Cardiac septum (tissue), 1 donor: ENCODE data around the gene TGIF1. TPM values are rescaled to one million over a fixed set of nuclear protein-coding genes. Genes with fewer than 3 reads are reported as not detected.
"Not testable (repeated sequence)": the region's sequence is repeated elsewhere in the genome, so short reads cannot be mapped to it uniquely, and the experiment has no call there.

Source experiments
- DNase-seq: peaks from one replicate; pipeline ENCODE4 v3.0.0-alpha.2; 2020; ENCODE audit warnings: low spot score
- intact Hi-C: fragments of 100-400 bp; cut with DNase I; formaldehyde crosslinking; loops from one replicate; pipeline ENCODE4 v1.14.0; 2022
- total RNA-seq: library from RNA; stranded (reverse); fragmentation: NEBNext Ultra II Directional; extraction: Animal tissue kit (Norgen Biotek cat#: 25700); gene quantifications from one replicate; pipeline ENCODE4 v1.2.1, GENCODE V29; 2021
- donor health status: DM: no; HTN: no; CAD: no.

The TGIF1 gene
- total RNA-seq, 1 donor from 2014 or later, result 10.8 TPM

DNA sequence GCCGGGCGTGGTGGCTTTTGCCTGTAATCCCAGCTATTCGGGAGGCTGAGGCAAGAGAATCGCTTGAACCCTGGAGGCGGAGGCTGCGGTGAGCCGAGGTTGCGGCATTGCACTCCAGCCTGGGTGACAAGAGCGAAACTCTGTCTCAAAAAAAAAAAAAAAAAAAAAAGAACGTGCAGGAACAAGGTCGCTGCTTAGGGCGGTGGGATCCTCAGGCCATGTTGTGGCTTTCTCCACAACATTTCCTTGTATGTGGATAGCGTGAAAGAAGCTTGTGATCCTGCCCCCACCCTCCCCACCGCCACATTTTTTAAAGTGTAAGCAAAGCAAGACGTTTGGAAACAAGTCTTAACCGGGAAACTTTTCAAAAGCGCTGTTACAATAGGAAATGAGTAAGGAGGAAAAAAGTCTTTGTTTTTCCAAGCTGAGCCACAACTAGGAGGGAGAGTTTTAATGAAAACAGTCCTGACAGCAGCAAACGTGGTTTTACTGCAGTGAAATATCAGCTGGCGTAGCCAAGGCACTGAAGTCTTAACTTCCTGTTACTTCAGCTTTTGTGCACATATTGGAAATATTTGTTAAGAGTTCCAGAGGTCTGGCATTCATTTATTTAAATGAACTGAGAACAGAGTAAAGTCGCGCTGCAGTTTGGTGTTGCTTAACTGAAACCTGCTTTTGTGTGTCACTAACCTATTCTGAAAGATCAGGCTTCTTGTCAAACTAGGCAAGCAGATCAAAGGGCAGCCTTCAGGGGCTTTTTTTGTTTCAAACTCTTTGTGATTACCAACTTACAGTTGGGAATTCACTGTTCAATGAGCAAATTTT, 3.8 kb downstream of the TGIF1 start:
- intact Hi-C loops, result loop anchor here (1.0 to 10.0 kb wide), 5 partner anchors 141 to 479 kb away; partner anchors contain the start of gene MYL12B
- DNase-seq, result no peak

DNA sequence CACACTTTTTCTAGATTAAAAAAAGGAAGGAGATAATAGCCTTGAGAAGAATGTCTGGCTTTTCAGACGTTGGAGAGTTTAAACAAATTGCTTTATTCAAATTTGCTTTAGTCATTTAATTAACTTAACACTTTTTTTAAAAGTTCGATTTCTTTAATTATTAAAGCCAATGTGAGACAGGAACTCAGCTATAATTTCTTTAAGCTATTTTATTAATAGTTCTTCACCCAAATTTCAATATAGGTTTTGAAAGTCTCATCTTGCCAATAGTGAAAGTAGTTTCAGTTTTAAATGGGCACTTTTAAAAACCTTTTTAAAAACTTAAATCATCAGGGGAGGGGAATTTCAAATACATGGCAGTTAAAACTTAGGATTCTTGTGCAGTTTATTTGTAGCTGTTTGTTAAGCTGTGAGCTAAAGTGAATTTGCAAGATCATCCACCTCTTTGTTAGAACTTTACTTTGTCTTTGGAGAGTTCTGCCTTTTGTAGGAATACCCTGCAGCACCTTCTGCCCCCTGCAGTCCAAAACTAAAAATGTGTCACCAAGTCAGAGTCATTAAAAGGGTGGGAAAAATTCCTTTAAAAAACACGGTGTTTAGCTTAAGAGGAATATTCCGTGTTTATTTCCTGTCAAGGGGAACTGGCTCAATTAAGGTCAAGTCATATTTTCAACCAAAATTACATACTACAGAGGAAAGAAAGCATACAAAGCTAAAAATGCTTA, 4.6 kb downstream of the TGIF1 start:
- intact Hi-C loops, result loop anchor here (1.0 to 10.0 kb wide), 5 partner anchors 140 to 480 kb away; partner anchors contain the start of gene MYL12B
- no peak for DNase-seq

DNA sequence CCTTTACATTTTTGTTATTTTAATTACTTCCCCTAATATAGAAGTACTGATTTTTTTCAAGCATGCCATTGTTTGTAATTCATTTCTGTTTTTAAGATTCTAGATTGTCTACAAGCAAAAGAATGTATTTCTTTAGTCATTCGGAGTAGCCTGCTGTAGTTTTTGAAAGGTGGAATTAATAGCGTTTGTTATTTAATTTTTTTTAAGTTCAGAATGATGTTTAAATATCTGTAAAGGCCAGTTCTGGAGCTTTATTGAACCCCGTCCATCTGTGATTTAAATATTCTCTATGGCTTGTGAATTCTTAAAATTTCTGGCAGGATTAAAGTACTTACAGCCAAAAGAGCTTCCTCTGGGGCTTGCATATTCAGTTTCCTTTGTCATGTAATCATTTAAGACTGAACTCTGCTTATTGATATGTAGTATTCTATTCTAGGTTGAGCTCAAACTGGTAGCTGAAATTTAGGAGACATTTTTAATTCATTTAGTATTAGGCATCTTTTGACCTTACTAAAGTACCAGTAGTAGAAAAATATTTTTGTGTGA, 5.2 kb downstream of the TGIF1 start:
- intact Hi-C loops, result loop anchor here (10.0 kb wide), 1 partner anchor 480 kb away; no protein-coding TSS in a partner anchor
- no peak for DNase-seq

DNA sequence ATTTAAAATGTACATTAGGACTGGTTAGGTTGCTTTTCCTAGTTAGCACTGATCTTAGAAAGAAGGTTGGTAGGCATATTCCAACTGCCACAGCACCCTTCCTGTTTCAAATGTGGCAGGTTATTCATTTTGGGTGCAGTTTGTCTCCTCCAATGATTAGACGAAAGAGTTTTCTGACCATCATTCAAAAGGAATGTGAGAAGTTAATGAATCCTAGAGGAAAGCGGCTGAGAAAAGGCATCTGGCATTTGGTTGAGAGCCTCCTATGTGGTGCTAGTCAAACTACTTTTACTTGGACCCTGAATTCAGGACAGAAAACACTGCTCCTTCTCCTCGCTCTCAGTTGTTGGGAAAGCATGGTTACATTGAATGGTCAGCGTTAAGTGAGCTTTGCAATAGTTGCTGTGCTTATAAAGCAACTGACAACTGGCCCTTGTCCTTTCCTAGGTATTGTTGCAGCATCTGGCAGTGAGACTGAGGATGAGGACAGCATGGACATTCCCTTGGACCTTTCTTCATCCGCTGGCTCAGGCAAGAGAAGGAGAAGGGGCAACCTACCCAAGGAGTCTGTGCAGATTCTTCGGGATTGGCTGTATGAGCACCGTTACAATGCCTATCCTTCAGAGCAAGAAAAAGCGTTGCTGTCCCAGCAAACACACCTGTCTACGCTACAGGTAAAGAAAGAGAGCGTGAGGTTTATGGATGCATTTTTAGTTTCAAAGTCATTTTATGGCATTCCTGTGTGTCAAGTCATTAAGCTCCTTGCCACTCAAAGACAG, 6.1 kb downstream of the TGIF1 start:
- intact Hi-C loops, result loop anchor here (10.0 kb wide), 1 partner anchor 481 kb away; no protein-coding TSS in a partner anchor
- DNase-seq, result no peak

DNA sequence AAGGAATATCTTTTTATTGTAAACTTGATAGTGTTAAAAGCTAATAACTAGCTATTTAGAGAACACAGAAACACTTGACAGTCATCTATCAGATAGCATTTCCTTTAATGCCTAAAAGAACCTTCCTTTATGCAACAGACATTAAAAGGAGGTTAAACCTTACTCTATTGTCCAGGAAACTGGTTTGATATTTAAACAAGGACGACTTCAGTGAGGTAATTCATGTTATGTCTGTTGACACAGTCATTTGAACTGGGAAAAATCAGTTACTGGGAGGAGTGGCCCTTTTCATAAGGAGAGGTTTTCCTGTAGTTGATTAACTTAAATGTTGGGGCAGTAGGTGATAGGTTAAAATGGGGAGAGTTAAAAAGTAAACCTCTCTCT, 6.7 kb downstream of the TGIF1 start:
- DNase-seq, result no peak
- intact Hi-C loops, result loop anchor here (10.0 kb wide), 1 partner anchor 482 kb away; no protein-coding TSS in a partner anchor

DNA sequence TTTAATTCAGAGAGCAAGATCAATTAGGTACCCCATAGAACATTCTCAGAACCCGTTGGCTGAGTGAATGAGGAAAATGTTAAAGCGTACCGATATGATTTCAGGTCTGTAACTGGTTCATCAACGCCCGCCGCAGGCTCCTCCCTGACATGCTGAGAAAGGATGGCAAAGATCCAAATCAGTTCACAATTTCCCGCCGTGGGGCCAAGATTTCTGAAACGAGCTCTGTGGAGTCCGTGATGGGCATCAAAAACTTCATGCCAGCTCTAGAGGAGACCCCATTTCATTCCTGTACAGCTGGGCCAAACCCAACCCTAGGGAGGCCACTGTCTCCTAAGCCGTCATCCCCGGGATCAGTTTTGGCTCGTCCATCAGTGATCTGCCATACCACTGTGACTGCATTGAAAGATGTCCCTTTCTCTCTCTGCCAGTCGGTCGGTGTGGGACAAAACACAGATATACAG, 7.3 kb downstream of the TGIF1 start:
- intact Hi-C loops, result loop anchor here (10.0 kb wide), 1 partner anchor 482 kb away; no protein-coding TSS in a partner anchor
- DNase-seq, result no peak

DNA sequence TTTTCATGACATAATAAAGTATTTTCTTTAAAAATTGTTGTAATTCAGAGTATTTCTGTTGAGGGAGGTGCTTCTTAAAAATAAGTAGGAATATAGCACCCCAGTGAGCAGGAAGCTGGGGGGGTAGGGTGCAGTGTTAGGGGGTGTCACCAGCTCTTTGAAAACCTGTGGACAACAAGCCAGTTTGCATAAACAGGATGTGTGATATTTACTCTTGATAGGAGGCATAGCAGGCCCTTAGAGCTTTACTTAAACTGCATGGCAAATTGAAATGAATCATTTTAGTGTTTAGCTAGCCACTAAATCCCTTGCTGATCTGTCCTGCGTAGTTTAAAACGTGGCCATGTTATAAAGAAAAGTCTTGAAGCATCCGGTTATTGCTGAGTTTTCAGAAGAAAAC, 8.4 kb downstream of the TGIF1 start:
- intact Hi-C loops, result loop anchor here (10.0 kb wide), 1 partner anchor 484 kb away; no protein-coding TSS in a partner anchor
- DNase-seq, result no peak

DNA sequence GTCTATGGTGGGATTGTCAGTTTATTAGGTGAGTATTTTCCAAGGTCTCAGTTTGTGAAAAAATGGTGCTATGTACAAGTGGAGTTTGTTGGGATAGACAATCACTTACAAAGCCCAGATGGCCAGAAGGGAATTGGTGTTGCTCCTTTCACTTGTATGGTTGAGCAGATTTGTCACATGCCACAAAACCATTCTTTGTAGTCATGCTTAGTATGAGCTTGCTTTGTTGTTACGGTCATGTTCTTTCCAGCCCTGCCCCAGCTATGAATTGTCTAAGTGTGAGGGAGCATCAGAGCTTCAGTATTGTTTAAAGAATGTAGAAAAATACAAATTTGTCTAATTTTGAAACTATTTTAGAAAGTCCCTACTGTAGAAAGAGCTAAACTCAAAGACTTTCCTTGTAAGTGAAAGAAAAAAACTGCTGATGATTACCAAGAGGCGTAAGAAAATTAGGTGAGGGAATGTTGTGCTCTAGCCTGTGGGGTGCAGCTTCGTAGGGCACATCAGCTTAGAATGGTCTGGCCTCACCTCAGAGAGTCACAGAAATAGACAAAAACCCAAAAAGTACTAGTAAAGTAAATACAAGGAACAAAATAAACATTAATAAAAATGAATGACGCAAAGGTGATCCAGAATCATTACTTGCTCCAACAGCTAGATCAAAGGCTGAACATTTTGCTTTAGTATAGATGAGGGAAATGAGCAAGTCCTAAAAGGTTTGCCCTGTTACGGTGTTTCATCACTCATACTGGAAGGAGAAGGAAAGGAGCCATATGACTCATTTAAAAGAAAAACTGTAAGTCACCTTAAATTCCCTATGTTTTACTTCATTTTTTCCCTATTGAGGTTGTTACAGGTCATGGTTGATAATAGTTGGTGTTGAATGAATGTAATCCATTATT, 9.2 kb downstream of the TGIF1 start:
- DNase-seq, result no peak
- intact Hi-C loops, result loop anchor here (10.0 kb wide), 1 partner anchor 484 kb away; no protein-coding TSS in a partner anchor

DNA sequence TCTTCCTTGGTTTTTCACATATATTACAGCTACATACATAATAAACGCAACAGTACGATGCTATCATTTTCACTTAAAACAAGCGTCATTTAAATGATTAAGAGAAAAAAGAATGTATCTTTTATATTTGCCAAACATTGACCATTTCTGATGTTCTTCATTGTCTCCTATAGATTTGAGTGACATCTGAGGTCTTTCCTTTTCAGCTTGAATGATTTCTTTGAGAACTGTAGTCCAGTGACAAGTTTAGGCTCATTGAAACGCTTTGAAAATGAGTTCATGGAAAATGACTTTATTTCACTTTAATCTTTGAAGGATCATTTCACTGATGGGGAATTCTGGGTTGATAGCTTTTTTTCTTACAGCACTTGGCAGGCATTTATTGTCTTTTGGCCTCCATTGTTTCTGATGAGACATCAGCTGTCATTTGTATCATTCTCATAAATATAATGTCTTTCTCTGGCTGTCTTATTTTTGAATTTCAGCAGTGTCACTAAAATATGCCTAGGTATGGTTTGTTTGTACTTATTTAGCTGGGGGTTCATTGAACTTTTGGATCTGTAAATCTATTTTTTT, 10.9 kb downstream of the TGIF1 start:
- intact Hi-C loops, result no loop called here
- no peak for DNase-seq

DNA sequence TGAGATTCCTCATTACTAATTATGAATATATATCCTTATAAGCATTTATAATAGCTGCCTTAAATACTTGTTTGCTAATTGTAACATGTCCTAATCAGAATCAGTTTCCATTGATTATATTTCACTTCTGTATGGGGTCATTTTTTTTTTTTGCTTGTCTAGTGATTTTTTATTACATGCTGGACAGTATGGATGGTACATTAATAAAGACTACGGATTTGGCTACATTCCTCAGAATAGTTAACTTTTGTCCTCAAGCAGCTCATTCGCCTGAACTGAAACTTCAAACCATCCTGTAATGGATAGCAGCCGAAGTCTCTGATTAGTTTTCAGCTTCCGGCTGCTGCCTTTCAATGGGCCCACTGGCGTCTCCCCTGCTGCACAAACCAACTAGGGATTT, 11.7 kb downstream of the TGIF1 start:
- no peak for DNase-seq
- intact Hi-C loops, result no loop called here

DNA sequence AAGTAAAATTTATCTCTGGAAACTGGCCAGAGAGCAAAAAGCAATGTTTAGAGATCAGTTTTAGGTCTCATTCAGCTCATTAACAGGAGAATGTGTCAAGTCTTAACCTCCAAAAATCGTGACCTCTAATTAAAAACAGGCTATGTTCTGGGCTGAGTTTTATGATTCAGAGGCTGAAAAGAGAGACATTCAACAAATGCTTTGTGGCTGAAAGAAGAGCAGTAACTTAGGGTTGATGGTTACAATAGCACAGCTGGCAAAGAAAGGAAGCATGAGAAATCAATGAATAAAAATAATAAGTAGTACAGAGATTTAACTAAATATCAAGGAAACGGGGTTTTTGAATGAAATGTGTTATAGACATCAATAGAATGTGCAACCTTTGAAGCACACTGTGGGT, 13.1 kb downstream of the TGIF1 start:
- intact Hi-C loops, result no loop called here
- DNase-seq, result no peak

DNA sequence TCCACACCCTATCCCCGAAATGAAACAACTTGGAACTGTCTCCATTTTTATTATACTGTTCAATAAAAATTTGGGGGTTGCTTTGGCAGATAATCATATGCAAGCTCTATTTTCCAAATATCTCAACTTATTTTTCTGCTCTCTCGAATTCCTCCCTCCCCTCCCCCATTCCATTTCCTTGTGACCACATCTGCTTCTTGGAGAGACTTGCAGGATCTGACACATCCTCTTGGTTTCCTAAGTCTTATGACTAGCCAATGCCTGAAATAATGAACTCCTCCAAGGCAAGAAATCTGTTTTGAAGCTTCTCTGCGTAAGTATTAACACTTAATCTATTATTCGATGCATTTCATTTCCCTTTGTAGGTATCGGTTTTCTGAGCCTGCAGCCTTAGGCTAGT, 16.1 kb downstream of the TGIF1 start:
- DNase-seq, result no peak
- intact Hi-C loops, result no loop called here

DNA sequence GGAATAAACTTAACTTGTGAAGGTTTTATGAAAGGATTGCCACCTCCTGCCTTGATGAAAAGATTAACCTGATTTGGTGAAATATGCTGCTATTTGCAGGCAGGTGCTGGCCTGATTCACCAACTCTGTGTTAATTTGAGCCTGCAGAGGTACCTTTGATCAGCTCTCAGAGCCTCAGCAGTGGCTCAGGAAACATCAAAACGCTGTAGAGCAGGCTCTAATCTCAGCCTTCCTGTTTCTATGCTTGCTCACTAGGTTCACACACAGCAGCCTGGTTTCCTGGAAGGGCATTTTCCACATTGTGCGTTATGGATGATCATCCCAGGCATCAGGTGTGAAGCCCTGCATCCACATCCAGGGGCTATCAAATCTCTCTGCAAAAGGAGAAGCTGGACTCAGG, 16.9 kb downstream of the TGIF1 start:
- no peak for DNase-seq
- intact Hi-C loops, result no loop called here

DNA sequence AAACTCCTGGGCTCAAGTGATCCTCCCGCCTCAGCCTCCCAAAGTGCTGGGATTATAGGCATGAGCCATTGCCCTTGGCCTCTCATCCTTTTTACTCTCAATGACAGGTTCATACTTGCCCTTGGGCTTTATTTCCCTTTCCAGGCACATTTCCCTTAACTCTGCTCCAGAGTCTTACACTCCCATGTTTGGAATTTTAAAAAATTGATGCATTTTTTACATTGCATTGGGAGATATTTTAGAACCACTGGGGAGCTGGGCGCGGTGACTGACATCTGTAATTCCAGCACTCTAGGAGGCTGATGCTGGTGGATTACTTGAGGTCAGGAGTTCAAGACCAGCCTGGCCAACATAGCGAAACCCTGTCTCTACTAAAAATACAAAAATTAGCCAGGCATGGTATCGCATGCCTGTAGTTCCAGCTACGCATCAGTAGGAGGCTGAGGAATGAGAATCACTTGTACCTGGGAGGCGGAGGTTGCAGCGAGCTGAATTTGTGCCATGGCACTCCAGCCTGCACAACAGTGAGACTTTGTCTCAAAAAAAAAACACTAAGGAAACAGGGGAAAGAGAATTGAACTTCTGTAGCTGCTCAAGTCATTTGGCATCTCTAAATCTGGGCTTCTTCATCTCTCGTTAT, 18.2 kb downstream of the TGIF1 start:
- intact Hi-C loops, result no loop called here
- no peak for DNase-seq

DNA sequence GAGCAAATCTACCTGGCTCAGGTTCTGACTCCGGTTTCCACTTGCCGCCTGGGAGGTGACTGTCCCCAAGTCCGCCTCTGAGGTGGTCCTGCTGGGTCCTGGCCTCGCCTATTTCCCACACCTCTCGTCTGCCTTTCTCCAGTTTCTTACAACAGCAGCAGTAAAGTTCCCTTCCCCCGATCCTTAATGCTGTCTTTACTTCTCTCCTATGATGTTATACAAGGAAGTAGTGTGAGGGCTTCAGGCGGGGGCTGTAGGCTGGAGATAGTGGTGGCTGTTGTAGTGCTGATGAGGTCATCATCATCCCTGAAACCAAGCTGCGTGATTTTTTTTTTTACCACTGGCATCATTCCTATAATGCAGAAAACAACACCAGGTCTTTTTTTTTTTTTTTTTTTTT, 18.9 kb downstream of the TGIF1 start:
- no peak for DNase-seq
- intact Hi-C loops, result no loop called here

DNA sequence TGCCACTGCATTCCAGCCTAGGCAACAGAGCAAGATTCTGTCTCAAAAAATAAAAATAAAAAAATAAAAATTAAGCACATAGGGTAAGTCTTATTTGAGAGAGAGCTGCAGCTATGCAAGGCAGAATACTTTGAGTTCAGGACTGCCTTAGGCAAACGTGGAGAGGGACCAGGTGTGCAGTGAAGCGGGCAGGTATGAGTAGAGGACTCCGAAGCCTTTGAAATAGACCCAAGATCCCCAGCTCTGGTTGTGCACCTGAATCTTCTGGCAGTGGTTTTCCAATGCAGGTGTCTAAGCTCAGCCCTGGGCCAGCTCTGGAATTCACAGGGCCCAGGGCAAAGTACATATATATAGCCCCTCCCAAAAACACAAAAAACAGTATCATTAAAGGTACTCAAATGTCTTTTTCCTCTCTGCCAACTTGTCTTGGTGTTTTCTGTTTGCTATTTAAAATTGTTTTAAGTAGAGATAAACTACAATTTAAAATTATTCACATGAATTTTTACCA, 21.2 kb downstream of the TGIF1 start:
- intact Hi-C loops, result no loop called here
- DNase-seq, result no peak

DNA sequence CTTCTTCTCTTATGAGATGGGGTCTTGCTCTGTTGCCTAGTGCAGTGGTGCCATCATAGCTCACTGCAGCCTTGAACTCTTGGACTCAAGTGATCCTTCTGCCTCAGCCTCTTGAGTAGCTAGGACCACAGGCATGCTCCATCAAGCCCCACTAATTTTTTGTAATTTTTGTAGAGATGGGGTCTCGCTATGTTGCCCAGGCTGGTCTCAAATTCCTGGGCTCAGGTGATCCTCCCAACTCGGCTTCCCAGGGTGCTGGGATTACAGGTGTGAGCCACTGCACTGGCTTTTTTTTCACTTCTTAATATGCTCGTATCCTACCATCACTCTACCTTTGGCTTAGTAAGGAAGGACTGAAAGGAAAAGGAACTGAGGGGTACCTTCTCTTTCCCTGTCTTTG, 22.1 kb downstream of the TGIF1 start:
- DNase-seq, intact Hi-C loops: not testable (repeated sequence)
